ENCODE measurements around the gene MKX. TPM values are rescaled to one million over a fixed set of nuclear protein-coding genes. Genes with fewer than 3 reads are reported as not detected.

The MKX gene
- total RNA-seq, 2 donors from 2014 or later, result 2.7 to 8.4 TPM

GRCh38 chr10:27646604-27647175 lies 98.9 kb downstream of the MKX start:
- DNase-seq (ENCODE audit: low spot score), result no peak
- Histone ChIP-seq H3K4me3 (no peak overlapping the region), H3K4me1 (ENCODE audit: control insufficient read depth in 1 of 2, low read depth in 2 of 2) (no peaks in the 10 kb centered on the region), H3K27ac (no peak overlapping the region), H3K27me3 (replicated peaks; ENCODE audit: insufficient read depth) (no peaks in the 10 kb centered on the region), H3K36me3 (no peaks in the 10 kb centered on the region), H3K9me3 (no peaks in the 10 kb centered on the region)
- no peak for ATAC-seq (ENCODE audit: insufficient number of reproducible peaks, low FRiP score, low read depth)
- TF ChIP-seq, protein P1, sequence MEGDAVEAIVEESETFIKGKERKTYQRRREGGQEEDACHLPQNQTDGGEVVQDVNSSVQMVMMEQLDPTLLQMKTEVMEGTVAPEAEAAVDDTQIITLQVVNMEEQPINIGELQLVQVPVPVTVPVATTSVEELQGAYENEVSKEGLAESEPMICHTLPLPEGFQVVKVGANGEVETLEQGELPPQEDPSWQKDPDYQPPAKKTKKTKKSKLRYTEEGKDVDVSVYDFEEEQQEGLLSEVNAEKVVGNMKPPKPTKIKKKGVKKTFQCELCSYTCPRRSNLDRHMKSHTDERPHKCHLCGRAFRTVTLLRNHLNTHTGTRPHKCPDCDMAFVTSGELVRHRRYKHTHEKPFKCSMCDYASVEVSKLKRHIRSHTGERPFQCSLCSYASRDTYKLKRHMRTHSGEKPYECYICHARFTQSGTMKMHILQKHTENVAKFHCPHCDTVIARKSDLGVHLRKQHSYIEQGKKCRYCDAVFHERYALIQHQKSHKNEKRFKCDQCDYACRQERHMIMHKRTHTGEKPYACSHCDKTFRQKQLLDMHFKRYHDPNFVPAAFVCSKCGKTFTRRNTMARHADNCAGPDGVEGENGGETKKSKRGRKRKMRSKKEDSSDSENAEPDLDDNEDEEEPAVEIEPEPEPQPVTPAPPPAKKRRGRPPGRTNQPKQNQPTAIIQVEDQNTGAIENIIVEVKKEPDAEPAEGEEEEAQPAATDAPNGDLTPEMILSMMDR (IDR thresholded peaks at IDR 0.05), result no peak

GRCh38 chr10:27646194-27646593 lies 99.4 kb downstream of the MKX start:
- no peak overlapping the region for H3K27ac ChIP-seq
- TF ChIP-seq, protein P1 (IDR thresholded peaks at IDR 0.05), result no peak

GRCh38 chr10:27644307-27644939 lies 101.2 kb downstream of the MKX start:
- ATAC-seq (ENCODE audit: insufficient number of reproducible peaks, low FRiP score, low read depth), result no peak
- DNase-seq (ENCODE audit: low spot score), result no peak

More at GRCh38 chr10:27646194-27646593, 99.4 kb downstream of the MKX start:
- H3K9me3 ChIP-seq, result no peaks in the 10 kb centered on the region
- ATAC-seq (ENCODE audit: insufficient number of reproducible peaks, low FRiP score, low read depth), result no peak
- H3K36me3 ChIP-seq, result no peaks in the 10 kb centered on the region
- H3K4me1 ChIP-seq (ENCODE audit: control insufficient read depth in 1 of 2, low read depth in 2 of 2), result no peaks in the 10 kb centered on the region
- no peak overlapping the region for H3K4me3 ChIP-seq
- no peaks in the 10 kb centered on the region for H3K27me3 ChIP-seq (replicated peaks; ENCODE audit: insufficient read depth)
- DNase-seq (ENCODE audit: low spot score), result no peak

GRCh38 chr10:27643301-27643700 lies 102.3 kb downstream of the MKX start:
- Histone ChIP-seq H3K9me3 (no peaks in the 10 kb centered on the region), H3K4me1 (ENCODE audit: control insufficient read depth in 1 of 2, low read depth in 2 of 2) (no peaks in the 10 kb centered on the region), H3K27me3 (replicated peaks; ENCODE audit: insufficient read depth) (no peaks in the 10 kb centered on the region), H3K27ac (no peak overlapping the region), H3K4me3 (no peak overlapping the region), H3K36me3 (no peaks in the 10 kb centered on the region)
- TF ChIP-seq, protein P1 (IDR thresholded peaks at IDR 0.05), result no peak
- peak; percentile 28 for ATAC-seq (ENCODE audit: insufficient number of reproducible peaks, low FRiP score, low read depth)
- DNase-seq (ENCODE audit: low spot score), result no peak

More at GRCh38 chr10:27644307-27644939, 101.2 kb downstream of the MKX start:
- Histone ChIP-seq H3K27ac (no peak overlapping the region), H3K4me1 (ENCODE audit: control insufficient read depth in 1 of 2, low read depth in 2 of 2) (no peaks in the 10 kb centered on the region), H3K27me3 (replicated peaks; ENCODE audit: insufficient read depth) (no peaks in the 10 kb centered on the region), H3K9me3 (no peaks in the 10 kb centered on the region), H3K36me3 (no peaks in the 10 kb centered on the region), H3K4me3 (no peak overlapping the region)
- TF ChIP-seq, protein P1 (IDR thresholded peaks at IDR 0.05), result no peak

GRCh38 chr10:27642023-27642589 lies 103.5 kb downstream of the MKX start:
- ATAC-seq (ENCODE audit: insufficient number of reproducible peaks, low FRiP score, low read depth), result no peak
- Histone ChIP-seq H3K27me3 (replicated peaks; ENCODE audit: insufficient read depth) (no peaks in the 10 kb centered on the region), H3K4me3 (no peak overlapping the region), H3K36me3 (no peaks in the 10 kb centered on the region), H3K27ac (no peak overlapping the region), H3K4me1 (ENCODE audit: control insufficient read depth in 1 of 2, low read depth in 2 of 2) (no peaks in the 10 kb centered on the region), H3K9me3 (no peaks in the 10 kb centered on the region)
- no peak for DNase-seq (ENCODE audit: low spot score)
- TF ChIP-seq, protein P1 (IDR thresholded peaks at IDR 0.05), result no peak

Measured in thoracic aorta (tissue), 2 donors.